Loucy (cell line): ENCODE measurements around the gene COL11A2.

ENCODE experiments used
- H2AFZ ChIP-seq: fragments of 200-600 bp; sonication (generic); 2 replicates; pipeline ENCODE4 v1.6.0; 2016; ENCODE audit warnings: antibody characterized with exemption, mild to moderate bottlenecking, low read length, moderate library complexity
- H3F3A ChIP-seq: fragments of 200-600 bp; 2 replicates; pipeline ENCODE4 v1.6.0; 2016; ENCODE audit warnings: antibody characterized with exemption, low read depth, mild to moderate bottlenecking
- H3K27me3 ChIP-seq: fragments of 200-600 bp; sonication (generic); 2 replicates; pipeline ENCODE4 v1.6.1; 2014; ENCODE audit warnings: low read length, mild to moderate bottlenecking; ENCODE audit not compliant: insufficient read depth, poor library complexity, severe bottlenecking
- H3K36me3 ChIP-seq: fragments of 200-600 bp; sonication (generic); 2 replicates; pipeline ENCODE4 v1.6.1; 2016; ENCODE audit warnings: low read length; ENCODE audit not compliant: insufficient read depth
- H3K4me1 ChIP-seq: fragments of 200-600 bp; sonication (generic); 2 replicates; pipeline ENCODE4 v1.5.1; 2014; ENCODE audit warnings: low read length, mild to moderate bottlenecking; ENCODE audit not compliant: insufficient read depth, poor library complexity, severe bottlenecking
- H3K4me2 ChIP-seq: fragments of 200-600 bp; sonication (generic); 2 replicates; pipeline ENCODE4 v1.6.0; 2014; ENCODE audit warnings: antibody characterized with exemption, low read length, low read depth, mild to moderate bottlenecking; ENCODE audit not compliant: poor library complexity, severe bottlenecking
- H3K4me3 ChIP-seq: fragments of 200-600 bp; sonication (generic); 2 replicates; pipeline ENCODE4 v1.5.1; 2014; ENCODE audit warnings: low read length, mild to moderate bottlenecking, mixed read lengths; ENCODE audit not compliant: poor library complexity, severe bottlenecking
- H3K79me2 ChIP-seq: fragments of 200-600 bp; sonication (generic); 2 replicates; pipeline ENCODE4 v1.6.1; 2014; ENCODE audit warnings: low read length; ENCODE audit not compliant: insufficient read depth
- H3K9ac ChIP-seq: fragments of 200-600 bp; sonication (generic); 2 replicates; pipeline ENCODE4 v1.6.0; 2014; ENCODE audit warnings: mild to moderate bottlenecking, low read depth, low read length, moderate library complexity; ENCODE audit not compliant: poor library complexity, severe bottlenecking
- H3K9me2 ChIP-seq: fragments of 200-600 bp; sonication (generic); replicated peaks from 2 replicates; pipeline ENCODE4 v1.6.1; 2016; ENCODE audit warnings: low read depth, low read length, mixed read lengths
- H3K9me3 ChIP-seq: fragments of 200-600 bp; sonication (generic); 2 replicates; pipeline ENCODE4 v1.6.1; 2014; ENCODE audit warnings: mild to moderate bottlenecking, antibody characterized with exemption, low read length, low read depth; ENCODE audit not compliant: insufficient read depth
- H4K20me1 ChIP-seq: fragments of 200-600 bp; sonication (generic); 2 replicates; pipeline ENCODE4 v1.6.0; 2014; ENCODE audit warnings: antibody characterized with exemption, low read length, mild to moderate bottlenecking; ENCODE audit not compliant: insufficient read depth, poor library complexity, severe bottlenecking
- EZH2phosphoT487 ChIP-seq: fragments of 200-600 bp; IDR thresholded peaks from 2 replicates; pipeline ENCODE4 v1.6.1; 2018; ENCODE audit warnings: antibody characterized with exemption, mild to moderate bottlenecking, moderate library complexity, borderline replicate concordance
- TF ChIP-seq, protein P1 (sequence below): fragments of 200-600 bp; sonication (generic); conservative IDR thresholded peaks from 2 replicates; pipeline ENCODE4 v1.5.1; 2014; ENCODE audit warnings: mild to moderate bottlenecking, antibody characterized with exemption, low read length

The COL11A2 gene

DNA sequence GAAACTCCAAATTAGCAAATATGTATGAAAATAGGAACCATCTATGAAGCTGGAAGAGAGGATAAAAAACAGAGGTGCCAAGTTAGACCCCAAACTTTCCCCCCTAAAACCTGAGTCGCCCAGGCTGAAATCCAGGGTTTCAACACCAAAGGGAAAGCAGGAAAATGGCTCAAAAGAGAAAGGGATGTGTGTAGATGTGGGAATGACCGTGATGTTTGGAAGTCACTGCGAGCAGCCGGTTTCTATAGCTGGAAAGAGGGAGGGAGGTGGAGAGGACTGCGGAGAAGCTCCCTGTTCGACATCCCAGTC, 20.5 kb upstream of the COL11A2 start:
- Histone ChIP-seq H3K36me3 (no peaks in the 10 kb centered on the region), H2AFZ (no peak overlapping the region), H3K9me3 (no peaks in the 10 kb centered on the region), H4K20me1 (no peaks in the 10 kb centered on the region), H3F3A (no peaks in the 10 kb centered on the region), H3K9me2 (no peaks in the 10 kb centered on the region), H3K4me3 (no peak overlapping the region), H3K4me2 (no peak overlapping the region), H3K27me3 (no peaks in the 10 kb centered on the region), H3K4me1 (peaks cover 10% of the 10 kb centered on the region), H3K79me2 (peaks cover 9% of the 10 kb centered on the region; the same call in 1 of the 2 replicates), H3K9ac (no peak overlapping the region)
- TF ChIP-seq, protein P1, sequence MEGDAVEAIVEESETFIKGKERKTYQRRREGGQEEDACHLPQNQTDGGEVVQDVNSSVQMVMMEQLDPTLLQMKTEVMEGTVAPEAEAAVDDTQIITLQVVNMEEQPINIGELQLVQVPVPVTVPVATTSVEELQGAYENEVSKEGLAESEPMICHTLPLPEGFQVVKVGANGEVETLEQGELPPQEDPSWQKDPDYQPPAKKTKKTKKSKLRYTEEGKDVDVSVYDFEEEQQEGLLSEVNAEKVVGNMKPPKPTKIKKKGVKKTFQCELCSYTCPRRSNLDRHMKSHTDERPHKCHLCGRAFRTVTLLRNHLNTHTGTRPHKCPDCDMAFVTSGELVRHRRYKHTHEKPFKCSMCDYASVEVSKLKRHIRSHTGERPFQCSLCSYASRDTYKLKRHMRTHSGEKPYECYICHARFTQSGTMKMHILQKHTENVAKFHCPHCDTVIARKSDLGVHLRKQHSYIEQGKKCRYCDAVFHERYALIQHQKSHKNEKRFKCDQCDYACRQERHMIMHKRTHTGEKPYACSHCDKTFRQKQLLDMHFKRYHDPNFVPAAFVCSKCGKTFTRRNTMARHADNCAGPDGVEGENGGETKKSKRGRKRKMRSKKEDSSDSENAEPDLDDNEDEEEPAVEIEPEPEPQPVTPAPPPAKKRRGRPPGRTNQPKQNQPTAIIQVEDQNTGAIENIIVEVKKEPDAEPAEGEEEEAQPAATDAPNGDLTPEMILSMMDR: no peak
- no peak for TF ChIP-seq EZH2phosphoT487

DNA sequence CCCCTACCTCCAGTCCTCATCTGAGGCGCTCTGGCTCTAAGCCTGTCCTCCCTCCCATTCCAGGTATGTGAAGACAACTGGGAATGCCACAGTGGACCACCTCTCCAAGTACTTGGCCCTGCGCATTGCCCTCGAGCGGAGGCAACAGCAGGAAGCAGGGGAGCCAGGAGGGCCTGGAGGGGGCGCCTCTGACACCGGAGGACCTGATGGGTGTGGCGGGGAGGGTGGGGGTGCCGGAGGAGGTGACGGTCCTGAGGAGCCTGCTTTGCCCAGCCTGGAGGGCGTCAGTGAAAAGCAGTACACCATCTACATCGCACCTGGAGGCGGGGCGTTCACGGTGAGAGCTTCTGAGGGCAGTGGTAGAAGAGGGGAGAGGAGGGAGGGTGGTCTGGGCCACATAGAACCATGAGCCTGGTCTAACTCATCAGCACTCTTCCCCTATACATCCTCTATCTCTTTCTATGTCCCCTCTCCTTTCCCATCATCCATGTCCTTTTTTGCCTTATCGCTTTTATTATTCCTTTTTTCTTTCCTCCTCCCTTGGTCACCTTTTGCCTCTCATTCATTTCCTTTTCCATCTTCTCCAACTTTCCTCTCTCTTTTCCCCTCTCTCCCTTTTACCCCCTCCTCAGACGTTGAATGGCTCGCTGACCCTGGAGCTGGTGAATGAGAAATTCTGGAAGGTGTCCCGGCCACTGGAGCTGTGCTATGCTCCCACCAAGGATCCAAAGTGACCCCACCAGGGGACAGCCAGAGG, 19.6 kb upstream of the COL11A2 start:
- TF ChIP-seq EZH2phosphoT487: no peak
- TF ChIP-seq, protein P1: 0 out of 2 replicates have a peak, but pooled peaks have one; percentile 15
- Histone ChIP-seq H3K4me1 (peaks cover 13% of the 10 kb centered on the region), H3F3A (no peaks in the 10 kb centered on the region), H4K20me1 (no peaks in the 10 kb centered on the region), H2AFZ (no peak overlapping the region), H3K9ac (no peak overlapping the region), H3K9me2 (no peaks in the 10 kb centered on the region), H3K9me3 (no peaks in the 10 kb centered on the region), H3K79me2 (peaks cover 12% of the 10 kb centered on the region; the same call in 1 of the 2 replicates), H3K4me2 (no peak overlapping the region), H3K36me3 (no peaks in the 10 kb centered on the region), H3K4me3 (no peak overlapping the region), H3K27me3 (no peaks in the 10 kb centered on the region)

DNA sequence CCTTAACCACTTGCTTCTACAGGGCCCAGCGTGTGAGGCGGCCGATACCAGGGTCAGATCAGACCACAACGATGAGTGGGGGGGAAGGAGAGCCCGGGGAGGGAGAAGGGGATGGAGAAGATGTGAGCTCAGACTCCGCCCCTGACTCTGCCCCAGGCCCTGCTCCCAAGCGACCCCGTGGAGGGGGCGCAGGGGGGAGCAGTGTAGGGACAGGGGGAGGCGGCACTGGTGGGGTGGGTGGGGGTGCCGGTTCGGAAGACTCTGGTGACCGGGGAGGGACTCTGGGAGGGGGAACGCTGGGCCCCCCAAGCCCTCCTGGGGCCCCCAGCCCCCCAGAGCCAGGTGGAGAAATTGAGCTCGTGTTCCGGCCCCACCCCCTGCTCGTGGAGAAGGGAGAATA, 18.9 kb upstream of the COL11A2 start:
- Histone ChIP-seq H3K4me3 (no peak overlapping the region), H3K4me1 (peaks cover 13% of the 10 kb centered on the region), H3K9ac (no peak overlapping the region), H3K79me2 (peaks cover 12% of the 10 kb centered on the region; the same call in 1 of the 2 replicates), H3K9me2 (no peaks in the 10 kb centered on the region), H3K27me3 (no peaks in the 10 kb centered on the region), H3K4me2 (no peak overlapping the region), H4K20me1 (no peaks in the 10 kb centered on the region), H3K9me3 (no peaks in the 10 kb centered on the region), H2AFZ (no peak overlapping the region), H3F3A (no peaks in the 10 kb centered on the region), H3K36me3 (no peaks in the 10 kb centered on the region)
- no peak for TF ChIP-seq EZH2phosphoT487
- TF ChIP-seq, protein P1: no peak
